NCI-H187 (cell line): ENCODE measurements around the gene ASPSCR1.
"Not testable (repeated sequence)": the region's sequence is repeated elsewhere in the genome, so short reads cannot be mapped to it uniquely, and the experiment has no call there.

ENCODE experiments used
- DNase-seq, 2 experiments: peaks; one replicate each; lab custom pipeline; 2025; lab: John Stamatoyannopoulos, UW

The ASPSCR1 gene

DNA sequence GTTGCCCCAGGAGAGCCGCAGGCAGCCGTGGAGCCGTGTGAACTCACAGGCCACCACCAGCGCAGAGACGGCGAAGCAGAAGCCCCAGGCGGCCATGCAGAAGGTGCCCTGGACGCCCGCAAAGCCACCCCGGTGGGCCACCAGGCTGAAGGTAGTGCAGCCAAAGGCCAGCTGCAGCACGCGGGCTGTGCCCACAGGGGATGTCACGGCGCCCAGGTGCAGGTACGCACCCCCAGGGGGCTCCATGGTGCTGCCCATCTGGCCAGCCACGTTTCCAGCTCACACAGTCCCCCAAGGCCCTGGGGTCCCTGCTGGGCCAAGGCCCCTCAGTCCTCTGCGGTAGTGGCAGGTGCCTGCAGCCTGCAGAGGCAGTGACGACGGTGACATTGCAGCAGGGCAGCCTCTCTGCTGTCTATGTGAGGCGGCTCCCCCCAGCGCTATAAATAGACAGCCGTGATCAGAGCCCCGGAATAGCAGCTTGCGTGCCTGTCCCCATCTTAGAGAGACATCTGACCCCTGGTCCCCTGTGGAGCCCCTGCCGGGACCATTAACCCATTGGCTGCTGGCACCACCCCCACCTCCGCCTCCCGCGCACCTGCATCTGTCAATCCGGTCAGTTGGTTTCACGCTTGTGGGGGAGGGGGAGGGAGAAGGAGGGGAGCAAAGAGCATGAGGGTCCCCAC is 35.8 kb upstream of the ASPSCR1 start:
- no peak for DNase-seq

DNA sequence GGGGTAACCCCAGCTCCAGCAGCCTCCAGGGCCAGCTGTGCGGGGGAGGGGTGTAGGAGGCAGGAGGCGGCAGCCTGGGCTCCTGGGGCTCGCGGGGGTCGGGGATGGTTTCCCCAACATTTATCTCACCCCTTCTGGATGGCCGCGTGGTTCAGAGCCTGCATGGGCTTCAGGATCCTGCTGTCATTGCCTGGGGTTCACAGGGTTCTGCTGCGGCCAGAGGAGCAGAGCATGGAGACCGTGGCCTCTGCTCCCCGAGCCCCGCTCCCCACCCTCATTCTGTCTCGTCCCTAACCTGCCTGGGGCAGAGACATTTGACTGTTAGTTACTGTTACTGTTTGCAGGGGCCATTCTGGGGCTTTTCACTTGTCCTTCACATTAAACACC is 35.3 kb upstream of the ASPSCR1 start:
- no peak for DNase-seq

DNA sequence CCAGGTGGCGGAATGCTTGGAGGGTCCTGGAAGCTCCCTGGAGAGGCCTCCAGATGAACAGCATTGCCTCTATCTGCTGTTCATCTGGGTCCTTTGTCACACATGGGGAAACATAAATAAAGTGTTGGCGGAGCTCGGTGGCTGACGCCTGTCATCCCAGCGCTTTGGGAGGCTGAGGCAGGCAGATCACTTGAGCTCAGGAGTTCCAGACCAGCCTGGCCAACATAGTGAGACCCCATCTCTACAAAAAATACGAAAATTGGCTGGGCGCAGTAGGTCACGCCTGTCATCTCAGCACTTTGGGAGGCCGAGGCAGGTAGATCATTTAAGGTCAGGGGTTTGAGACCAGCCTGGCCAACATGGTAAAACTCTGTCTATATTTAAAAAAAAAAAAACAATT is 32.6 kb upstream of the ASPSCR1 start:
- DNase-seq: no peak

DNA sequence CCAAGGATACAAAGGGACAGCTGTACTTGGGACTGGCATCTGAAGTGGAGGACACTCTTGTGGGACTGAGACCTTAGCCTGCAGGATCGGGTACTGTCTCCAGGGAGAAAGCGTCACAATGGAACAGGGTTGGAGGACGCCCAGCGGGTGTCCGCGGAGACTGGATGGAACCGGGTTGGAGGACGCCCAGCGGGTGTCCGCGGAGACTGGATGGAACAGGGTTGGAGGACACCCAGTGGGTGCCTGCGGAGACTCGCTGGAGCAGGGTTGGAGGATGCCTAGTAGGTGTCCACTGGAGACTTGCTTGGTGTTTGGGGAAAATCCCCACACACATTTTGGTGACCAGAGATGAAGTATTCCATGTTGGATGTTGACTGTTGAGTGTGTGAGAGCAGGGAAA is 30.2 kb upstream of the ASPSCR1 start, which contains the start of gene MYADML2:
Gene MYADML2 (minus strand): TSS at position 45 of the 400 bp plus-strand sequence. CDS start 5,492 bp downstream, outside the sequence.
- DNase-seq: no peak

DNA sequence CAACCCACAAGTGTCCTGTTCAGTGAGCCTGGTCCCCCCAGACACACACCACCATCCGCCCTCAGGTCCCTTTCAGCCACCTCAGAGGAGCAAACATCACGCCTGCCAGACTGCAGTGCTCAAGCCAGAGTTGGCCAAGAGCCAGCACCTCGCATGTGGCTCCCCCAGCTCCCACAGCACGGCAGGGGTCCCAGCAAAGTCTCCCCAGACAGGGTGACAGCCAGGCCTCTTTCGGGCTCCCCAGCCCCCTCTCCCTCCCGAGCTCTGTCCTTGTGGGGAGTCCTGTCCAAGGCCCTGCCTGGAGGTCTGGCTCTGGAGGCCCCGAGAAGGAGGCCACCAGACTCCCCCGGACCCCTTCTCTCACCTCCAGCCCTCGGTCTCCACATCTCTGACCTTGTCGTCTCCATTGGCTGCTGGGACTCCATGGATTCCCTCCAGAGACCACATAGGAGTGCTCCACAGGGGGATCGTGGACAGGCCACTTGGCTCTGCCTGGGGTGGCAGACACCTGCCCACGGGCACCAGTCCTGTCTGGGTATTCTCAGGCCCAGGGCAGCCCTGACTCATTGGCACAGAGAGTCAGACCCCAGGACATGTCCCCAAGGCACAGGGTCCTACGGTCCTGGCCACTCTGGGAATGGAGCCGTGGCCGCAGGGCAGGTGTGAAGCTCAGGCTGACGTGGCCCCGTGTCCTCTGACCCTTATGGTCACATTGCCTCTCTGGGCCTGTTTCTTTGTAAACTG is 28.6 kb upstream of the ASPSCR1 start:
- no peak for DNase-seq

DNA sequence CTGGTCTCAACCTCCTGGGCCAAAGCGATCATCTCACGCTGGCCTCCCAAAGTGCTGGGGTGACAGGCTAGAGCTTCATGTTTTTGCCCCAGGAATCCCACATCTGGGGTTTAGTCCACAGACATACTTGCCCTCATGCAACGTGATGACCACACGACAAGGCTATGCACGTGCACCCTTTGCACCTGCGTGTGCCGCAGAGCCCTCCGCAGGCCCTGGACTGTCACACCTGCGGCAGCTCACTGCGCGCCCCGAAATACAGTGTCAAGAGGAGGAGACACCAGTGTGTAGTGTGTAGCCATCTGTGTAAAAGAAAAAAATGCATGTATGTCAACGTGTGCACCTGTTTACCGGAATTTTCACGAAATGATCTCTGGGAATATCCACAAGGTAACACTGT is 26.9 kb upstream of the ASPSCR1 start:
- DNase-seq: no peak

DNA sequence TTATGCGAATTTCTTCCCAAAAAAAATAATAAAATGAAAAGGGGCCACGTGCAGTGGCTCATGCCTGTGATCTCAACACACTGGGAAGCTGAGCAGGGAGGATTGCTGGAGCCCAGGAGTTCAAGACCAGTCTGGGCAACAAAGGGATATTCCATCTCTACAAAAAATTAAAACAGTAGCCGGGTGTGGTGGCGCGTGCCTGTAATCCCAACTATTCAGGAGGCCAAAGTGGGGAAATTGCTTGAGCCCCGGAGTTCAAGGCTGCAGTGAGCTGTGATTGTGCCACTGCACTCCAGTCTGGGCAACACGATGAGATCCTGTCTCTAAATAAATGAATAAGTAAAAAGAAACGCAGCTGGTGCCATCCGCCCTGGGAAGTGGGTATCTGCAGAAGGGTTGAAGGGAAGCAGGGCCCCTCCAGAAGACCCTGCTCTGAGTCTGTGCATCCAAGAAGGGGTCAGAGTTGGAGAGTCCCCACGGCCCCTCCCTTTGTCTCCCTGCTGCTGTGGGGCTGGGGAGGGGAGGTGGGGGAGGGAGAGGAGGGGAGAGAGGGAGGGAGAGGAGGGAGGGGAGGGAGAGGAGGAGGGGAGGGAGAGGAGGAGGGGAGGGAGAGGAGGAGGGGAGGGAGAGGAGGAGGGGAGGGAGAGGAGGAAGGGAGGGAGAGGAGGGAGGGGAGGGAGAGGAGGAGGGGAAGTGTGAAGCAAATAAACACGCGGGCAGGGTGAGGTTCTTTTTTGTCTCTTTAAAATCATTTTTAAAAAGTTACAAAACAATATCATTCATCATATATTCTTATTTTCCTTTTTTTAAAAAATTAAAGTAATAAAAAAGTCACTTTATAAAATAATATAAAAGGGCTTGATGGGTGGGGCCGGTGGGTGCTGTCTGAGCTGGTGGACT is 25.4 kb upstream of the ASPSCR1 start:
- DNase-seq: no peak

DNA sequence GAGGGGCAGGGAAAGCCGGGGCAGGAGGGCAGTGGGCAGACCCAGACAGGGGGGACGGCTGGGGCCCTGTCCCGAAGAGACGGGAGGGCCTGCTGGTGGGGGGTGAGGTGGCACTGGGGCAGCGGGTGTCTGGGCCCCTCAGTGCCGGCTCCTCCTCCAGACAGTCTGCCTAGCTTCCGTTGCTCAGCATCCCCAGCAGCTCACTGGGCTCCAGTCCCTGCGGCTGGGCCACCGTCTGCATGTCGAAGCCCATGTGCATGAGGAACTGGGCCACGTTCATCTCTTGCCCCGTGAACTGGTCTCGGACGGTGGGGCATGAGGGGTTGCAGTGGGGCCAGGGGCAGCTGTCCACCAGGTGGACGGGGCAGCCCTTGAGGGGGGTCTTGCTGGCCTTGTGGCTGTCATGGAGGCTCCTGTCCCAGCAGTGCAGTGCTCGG is 24.6 kb upstream of the ASPSCR1 start:
- DNase-seq: no peak

DNA sequence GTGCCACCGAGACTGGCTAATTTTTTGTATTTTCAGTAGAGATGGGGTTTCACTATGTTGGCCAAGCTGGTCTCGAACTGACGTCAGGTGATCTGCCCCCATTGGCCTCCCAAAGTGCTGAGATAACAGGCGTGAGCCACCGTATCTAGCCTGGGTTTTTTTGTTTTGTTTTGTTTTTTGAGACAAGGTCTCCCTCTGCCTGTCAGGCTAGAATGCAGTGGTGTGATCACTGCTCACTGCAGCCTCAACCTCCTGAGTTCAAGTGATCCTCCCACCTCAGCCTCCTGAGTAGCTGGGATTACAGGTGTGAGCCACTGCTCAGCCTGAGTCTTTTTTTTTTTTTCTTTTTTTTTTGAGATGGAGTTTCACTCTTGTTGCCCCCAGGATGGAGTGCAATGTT is 24.0 kb upstream of the ASPSCR1 start:
- not testable (repeated sequence) for DNase-seq

DNA sequence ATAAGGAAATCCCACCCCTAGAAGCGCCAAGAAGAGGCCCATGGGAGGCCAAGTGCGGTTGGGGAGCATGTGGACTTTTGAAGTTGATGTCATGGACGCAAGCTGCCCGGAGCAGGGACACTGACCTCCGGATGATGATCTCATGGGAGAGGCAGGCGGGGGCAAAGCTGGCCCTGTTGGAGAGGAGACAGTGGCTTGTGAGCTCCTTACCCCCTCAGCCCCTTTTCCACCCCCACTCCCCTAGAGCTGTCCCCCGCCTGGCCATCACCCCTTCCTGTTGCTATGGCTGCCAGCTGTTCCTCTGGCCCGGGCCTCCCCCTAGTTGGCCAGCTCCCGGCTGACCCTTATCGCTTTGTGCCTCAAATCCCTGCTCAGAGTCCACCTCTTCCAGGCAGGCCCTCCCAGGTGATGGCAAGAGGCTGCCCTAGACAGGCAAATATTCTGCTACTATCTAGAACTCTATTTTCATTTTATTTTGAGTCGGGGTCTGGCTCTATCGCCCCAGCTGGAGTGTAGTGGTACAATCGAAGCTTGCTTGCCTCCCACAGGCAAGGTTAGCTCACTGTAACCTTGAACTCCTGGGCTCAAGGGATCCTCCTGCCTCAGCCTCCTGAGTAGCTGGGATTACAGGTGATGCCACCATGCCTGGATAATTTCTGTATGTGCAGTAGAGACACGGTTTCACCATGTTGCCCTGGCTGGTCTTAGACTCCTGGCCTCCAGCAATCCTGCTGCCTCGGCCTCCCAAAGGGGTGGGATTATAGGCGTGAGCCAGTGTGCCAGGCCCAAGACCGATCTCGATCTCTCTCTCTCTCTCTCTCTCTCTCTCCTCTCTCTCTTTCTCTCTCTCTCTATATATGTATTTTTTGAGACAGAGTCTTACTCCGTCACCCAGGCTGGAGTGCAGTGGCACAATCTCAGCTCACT is 23.0 kb upstream of the ASPSCR1 start:
- no peak for DNase-seq

DNA sequence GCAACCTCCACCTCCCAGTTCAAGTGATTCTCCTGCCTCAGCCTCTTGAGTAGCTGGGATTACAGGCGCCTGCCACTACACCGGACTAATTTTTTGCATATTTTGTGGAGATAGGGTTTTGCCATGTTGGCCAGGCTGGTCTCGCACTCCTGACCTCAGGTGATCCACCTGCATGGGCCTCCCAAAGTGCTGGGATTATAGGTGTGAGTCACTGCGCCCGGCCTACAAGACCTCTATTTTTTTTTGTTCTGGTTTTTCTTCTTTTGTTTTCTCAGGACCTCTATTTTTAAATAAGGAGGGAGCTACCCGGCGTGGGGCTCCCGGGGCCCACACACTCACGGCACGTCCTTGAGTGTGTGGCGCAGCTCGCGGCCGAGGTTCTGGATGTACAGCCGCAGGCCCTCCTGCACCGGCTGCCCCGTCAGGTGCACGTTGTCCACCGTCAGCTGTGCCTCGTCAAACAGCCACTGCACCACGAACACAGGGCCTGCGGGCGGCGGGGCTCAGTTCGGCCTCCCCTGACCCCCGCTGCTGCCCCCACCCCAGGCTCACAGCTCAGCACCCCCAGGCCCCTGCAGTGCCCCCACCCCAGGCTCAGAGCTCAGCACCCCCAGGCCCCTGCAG is 22.3 kb upstream of the ASPSCR1 start:
- no peak for DNase-seq

DNA sequence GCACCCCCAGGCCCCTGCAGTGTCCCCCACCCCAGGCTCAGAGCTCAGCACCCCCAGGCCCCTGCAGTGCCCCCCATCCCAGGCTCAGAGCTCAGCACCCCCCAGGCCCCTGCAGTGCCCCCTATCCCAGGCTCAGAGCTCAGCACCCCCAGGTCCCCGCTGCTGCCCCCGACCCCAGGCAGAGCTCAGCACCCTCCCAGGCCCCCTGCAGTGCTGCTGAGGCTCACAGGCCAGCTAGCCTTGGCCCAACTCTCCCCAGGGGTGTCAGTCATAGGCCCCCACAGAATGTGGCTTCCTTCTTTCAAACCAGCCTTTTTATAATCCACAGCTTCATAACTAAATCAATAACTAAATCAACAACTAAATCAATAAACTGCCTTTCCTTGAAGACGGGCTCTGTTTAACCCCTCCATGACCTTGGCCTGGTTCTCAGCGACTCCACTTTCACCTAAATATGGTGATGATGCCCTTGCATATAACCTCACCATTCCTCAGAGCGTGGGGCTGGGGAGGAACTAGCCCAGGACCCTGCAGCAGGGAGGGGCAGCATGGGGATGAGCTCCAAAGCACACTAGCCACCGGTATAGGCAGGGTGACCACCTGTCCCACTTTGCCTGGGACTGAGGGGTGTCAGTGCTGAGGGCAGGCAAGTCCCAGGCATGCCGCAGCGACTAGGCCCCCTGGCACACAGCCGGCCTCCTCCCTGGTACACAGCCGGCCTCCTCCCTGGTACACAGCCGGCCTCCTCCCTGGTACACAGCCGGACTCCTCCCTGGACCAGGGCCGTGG is 21.5 kb upstream of the ASPSCR1 start:
- DNase-seq: no peak

DNA sequence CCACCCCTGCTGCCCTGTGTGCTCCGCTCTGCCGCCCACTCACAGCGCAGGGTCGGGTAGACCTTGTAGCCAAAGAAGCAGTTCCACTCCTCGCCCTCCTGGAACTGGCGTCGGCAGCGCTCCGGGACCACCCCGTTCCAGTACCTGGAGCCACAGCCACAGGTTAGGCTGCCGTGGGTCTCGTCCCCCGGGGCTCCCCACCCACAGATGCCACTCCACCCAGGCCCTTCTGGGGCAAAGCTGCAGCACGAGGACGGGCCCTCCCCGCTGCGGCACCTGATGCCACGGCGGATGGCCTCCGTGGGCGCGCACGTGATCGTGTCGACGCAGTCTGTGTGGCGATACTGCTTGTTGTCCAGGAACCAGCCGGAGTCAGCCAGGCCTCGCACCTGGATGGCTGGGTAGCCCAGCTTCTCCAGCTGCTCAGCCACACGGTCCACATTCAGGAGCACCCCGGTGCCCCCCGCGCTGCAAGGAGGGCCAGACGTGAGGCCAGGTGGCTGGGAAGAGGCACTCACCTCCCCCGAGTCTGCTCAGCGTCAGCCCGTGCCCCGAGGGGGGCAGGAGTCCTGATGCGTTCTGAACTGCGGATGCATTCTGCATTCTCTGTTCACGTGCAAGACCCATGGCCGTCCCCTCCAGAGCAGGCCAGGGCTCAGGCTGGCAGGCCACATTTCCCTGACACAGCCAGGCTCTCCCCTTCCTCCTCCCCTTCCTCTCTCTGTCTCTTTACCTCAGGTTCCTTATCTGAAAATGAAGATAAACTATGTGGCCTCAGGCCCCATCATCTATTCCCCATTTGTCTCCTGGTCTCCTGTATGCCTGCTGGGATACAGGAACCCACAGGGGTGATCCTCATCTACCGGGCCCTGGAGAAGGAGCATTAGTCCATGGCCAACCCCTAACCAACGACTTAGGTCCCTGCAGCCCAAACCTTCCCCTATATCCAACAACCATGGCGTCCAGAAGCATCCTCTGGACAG is 20.5 kb upstream of the ASPSCR1 start:
- no peak for DNase-seq

DNA sequence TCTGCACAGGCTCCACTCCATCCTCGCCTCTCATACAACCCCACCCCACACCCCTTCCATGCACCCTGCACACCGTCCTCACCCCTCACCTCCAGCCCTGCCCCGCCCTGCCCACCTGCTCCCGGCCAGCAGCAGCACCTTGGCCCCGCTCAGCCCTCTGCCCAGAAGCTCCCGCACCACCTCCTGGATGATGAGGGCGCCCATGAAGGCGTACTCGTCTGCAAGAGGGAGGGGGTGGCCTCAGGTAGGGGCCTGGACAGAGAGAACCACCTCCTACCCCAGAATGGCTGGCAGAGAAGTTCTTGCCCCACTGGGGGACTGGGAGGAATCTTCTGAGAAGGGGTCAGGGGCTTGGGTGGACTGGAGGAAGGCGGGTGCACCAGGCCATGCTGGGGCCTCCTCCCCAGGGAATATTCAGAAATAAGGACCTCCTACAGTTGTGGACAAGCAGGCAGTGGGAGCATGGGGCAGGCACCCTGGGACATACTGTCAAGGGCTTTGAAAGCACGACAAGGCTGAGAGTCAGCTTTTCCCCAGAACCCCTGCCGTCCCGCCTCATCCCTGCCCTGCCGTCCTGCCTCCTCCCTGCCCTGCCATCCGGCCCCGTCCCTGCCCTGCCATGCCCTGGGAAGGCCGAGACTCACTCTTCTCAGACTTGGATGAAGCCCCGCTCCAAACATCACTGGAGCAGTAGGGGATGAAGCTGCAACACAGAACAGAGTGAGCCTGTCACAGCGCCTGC is 19.6 kb upstream of the ASPSCR1 start:
- no peak for DNase-seq

DNA sequence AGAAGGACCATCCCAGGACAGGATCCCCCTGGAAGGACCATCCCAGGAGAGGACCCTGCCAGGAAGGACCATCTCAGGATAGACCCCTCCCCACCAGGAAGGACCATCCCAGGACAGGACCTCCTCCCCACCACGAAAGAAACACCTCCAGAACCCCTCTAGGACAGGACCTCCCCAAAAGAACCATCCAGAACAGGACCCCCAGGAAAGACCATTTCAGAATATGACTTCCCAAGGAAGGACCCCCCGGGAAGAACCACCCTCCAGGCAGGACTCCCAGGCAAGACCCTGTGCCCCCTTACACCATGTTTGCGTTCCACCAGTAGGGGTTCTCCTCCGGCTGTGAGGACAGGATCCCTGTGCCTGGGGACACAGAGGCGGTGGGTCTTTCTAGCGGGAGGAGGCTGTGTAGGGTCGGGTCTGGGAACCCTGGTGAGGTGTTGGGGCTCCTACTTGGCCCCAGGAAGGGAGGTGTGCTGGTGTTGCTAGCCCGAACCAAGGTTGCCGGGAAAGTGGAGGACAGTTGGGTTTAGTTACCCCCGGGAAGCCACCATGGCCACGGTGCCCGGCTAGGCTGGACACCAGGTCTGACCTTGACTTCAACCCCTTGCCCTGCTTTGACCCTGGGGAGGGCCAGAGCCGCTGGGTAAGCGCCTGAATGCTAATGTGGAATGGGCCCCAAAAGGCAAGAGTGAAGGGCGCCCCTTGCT is 18.6 kb upstream of the ASPSCR1 start:
- no peak for DNase-seq

DNA sequence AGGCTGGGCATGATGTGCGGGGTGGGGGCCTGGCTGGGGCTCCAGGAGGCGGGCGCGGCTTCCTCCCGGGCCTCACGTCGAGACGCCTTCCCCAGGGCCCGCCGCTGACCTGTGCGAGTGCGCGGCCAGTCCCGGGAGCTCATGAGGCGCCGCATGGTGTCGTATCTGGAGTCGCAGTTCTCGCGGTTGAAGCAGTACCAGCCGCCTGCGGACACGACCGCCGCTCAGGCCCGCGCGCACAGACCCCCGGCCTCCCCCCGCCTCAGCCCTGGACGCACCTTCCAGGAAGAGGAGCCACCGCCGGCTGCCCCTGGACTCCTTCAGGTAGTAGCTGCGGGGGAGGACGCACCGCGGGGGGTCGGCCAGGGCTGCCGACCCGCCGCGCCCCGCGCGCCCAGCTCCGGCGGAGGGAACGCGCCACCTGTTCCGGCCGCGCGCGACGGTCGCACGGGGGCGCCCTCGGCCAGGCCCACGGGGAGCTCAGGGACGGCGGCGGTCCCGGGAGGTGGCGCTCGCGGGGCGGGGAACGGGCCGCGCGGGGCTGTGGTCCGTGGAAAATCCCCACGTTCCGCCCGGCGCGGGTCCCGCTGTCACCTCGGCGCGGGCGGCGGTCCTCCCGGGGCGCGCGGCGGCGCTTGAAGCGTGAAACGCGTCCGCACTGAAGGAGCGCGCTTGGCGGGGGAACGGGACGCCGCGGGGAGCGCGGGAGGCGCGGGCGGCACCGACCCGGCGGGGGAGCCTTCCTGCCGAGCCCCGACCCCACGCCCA is 17.9 kb upstream of the ASPSCR1 start:
- no peak for DNase-seq
